ENCODE data around the gene IRX5.

The IRX5 gene

DNA sequence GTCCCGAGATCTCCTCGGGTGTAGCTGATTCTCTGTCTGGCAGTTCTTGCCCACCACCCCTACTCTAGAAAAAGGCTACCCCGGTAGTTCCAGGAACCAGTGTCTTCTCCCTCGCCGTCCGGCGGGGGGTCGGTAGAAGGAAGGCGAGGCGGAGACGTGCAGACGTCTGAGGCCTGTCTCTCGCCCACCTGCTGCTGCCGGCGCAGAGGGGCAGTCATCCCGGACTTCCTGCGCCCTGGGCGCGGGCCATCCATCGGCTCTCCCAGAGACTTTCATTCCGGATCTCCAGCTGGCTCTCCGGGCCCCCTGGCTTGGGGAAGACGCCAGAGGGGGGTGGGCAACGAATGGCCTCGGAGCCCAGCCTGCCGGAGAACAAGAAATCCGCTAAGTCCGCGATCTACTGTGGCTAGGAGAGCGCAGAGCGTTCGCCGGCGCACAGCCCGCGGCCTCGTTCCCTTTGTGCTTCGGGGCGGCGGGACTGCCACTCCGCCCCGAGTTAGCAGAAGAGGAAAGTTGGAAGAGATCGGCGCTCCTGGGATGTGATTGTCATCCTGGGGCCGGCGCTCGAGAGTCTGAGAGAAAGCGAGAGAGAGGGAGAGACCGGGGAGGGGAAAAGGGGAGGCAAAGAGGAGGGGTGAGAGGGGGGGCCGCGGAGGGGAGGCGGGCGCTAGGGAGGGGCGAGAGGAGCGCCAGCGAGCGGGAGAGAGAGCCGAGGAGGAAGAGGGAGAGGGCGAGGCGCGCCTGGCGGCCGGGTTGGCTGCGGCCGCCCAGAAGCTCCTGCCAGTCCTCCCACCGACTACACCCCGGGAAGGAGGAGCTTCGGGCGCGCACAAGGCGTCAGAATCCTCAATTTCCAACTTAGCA, at the start of gene IRX5:
TSS of gene IRX5 (plus strand) at position 861 of the 864 bp plus-strand sequence. CDS start 334 bp downstream, outside the sequence.
- peak; percentile 20 to 37 for DNase-seq

DNA sequence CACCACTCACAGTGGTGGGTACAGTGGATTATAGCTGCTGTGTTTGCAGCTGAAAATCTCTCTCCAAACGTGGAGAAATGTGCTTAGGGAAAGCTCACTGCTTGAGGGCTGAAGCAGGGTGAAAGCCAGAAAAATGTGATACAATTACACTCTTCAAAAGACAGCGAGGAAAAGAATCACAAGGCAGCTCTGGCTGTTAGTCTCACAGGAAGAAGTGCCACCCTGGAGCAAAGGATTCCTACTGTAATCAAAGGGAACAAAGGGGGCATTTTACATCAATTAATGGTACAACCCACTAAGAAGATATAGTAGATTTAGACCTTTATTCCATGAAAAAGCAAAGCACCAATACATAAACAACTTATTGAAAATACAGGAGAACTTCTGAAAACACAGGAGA, 48.1 kb upstream of the IRX5 start:
- DNase-seq: no peak

DNA sequence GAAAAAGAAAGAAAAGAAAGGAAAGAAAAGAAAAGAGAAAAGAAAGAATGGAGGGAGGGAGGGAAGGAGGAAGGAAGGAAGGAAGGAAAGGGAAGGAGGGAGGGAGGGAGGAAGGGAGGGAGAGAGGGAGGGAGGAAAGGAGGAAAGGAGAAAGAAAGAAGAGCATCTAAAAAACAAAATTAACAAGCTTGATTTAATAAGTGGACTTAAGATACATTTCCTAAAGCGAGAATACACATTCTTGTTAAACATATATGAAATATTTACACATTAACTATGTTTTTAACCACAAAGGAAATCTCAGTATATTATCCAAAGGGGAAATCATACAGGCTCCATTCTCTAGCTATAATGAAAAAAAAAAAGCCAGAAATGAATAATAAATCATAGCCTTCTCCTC, 47.3 kb upstream of the IRX5 start:
- DNase-seq: no peak

DNA sequence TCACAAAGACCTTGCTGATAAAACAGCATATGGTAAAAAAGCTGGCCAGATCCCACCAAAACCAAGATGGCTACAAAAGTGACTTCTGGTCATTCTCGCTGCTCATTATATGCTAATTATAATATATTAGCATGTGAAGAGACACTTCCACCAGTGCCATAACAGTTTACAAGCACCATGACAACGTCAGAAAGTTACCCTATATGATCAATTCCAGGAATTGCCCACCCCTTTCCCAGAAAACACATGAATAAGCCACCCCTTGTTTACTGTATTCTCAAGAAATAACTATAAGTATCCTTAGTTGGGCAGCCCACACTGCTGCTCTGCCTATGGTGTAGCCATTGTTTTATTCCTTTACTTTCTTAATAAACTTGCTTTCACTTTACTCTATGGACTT, 44.6 kb upstream of the IRX5 start:
- DNase-seq: no peak

DNA sequence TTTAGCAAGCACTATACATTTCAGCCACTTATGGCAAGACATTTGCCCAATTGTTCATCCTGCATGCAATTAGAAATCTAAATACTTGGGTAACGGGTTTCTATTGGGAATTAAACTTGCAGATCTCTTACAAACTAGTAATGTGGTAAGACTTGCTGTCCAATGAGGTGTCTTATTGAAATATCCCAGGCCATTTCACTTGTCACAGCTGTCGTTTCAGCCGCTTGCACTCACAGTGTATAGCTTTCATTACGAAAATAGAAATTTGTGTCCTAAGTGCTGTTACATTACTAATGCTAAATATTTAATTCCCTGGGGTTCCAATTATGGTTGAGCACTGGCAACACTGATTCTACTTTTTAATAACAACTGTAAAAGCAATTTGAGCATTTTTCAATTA, 40.3 kb upstream of the IRX5 start:
- no peak for DNase-seq

DNA sequence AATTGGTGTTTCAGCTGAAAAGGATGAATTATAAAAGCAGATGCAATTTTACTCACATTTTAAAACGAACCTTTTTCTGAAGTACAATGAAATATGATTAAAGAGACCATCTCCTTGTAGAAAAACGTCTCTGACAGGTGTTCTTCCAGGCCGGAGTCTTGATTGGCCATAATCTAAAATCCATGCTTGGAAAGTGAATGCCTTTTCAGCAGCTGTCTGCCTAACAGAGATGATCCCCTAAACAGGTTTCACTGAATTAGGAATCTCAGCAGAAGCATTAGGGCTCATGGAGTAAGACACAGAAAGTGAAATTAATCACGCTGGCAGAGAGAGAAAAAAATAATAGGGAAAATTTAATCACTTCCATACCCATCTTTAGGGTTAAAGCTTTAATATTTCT, 39.3 kb upstream of the IRX5 start:
- DNase-seq: no peak

DNA sequence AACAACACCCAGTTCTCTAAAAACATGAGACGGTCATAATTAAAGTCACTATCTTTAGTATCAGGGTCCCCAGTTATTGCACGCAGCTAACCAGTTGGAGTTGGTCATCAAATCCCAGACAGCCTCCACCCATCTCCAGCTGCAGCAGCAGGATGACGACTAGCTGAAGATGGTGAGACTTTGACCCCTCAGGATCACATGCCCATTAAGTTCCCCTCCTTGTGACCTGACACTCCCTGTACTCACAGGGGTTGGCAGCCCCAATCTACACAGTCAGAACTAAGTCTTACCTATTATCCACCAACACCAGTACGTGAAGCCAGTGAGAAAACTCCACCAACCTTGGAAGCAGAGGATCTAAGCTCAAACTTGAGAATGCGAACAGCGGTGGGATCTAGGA, 37.7 kb upstream of the IRX5 start:
- DNase-seq: no peak

DNA sequence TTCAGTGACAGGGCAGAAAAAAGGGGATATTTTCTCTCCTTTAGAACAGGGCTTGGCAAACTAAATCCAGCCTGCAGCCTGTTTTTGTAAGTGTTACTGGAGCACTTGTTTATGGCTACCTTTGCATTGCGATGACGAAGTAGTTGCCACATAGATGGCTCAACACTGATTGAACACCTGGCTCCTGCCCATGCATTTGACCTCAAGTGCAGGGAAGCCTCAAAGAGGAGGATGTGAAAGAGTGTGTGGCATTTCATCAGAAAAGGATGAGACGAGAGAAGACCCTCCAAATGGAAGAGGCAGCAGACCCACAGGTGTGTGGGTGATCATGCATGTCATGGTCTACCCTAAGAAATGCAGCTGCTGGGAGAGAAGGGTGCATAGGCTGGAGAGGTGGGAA, 32.7 kb upstream of the IRX5 start:
- no peak for DNase-seq

DNA sequence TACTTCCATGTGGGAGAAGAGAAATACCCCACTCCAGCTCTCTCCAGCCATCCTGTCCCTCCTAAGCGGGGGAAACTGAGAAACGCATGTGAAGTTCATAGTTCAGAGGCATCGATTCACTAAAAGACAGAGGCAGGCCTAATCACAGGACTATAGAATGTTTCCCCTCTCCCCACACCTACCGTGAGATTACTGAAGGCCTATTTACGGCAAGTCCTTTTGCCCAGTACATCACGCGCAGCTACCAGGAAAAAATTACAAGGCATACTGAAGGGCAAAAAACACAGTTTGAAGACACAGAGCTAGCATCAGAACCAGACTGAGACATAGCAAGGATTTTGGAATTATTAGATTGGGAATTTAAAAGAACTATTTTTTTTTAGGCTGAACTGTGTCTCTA, 29.1 kb upstream of the IRX5 start:
- no peak for DNase-seq

DNA sequence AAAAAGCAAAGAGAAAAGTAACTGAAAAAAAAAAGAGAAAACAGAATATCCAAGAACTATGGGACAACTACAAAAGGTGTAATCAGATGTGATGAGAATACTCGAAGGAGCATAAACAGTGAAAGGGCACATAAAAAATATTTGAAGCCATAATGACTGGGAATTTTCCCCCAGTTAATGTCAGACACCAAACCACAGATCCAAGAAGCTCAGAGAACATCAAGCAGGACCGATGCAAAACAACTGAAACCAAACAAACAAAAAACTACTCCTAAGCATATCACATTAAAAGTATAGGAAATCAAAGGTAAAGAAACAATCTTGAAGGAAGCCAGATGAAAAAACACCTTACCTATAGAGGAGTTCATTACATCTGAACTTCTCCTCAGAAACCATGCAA, 27.6 kb upstream of the IRX5 start:
- DNase-seq: no peak

DNA sequence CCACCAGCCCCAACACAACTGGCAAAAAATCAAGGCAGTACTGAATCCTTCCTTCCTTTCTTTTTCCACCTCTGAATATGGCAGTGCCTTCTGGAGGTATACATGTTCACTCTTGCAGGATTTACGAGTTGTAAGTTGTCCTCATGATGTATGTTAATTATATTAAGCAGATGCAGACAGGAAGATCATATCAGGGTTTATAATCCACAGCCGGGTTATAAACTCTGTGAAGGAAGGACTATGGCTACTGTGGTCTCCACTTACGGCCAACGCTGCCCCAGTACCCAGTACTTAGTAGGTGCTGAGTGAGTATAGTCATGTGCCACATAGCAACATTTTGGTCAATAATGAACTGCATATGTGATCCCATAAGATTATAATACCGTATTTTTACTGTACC, 19.6 kb upstream of the IRX5 start:
- DNase-seq: no peak

DNA sequence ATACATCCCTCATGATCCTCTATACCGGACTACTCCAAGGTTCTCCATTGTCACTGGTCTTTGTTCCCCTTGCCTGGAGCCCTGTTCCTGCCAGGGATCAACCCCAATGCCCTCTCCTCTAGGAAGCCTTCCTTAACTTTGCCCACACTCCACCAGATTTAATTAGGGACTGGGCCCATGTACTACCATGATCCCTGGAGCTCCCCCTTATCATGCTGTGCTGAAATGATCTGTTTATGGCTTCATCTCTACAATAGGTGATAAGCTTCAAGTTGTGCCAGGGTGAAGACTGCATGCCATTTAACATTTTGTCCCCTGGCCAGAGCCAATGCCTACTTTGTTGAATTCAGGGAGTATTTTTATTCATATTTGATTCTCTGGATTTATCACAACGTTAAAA, 17.9 kb upstream of the IRX5 start:
- no peak for DNase-seq

DNA sequence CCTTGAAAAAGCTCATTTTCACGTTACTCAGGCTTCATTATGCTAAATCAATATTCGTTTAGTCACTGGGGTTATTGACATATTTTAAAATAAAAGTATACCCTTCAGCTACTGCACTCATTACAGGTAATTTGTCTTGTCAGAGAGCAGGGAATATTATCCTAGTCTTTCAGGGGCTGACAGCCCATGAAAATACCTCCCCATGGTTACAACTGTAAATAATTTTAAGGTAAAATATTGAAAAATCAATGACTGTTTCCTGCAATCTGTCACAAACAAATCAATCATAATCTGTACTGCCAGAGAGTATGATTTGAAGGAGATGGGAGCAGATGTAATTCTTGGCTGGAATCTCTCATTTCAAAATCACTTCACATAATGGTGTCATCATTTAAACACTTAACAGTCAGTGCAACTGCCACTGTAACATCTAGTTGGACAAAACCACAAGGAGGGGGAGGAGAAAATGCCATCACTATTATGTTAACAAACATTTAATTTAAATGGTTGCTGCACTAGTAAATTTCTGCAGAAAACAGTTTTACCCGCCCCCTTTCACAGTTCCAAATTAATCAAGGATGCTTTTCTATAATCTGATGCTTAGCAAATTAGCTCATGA, 9.3 kb upstream of the IRX5 start:
- no peak for DNase-seq

DNA sequence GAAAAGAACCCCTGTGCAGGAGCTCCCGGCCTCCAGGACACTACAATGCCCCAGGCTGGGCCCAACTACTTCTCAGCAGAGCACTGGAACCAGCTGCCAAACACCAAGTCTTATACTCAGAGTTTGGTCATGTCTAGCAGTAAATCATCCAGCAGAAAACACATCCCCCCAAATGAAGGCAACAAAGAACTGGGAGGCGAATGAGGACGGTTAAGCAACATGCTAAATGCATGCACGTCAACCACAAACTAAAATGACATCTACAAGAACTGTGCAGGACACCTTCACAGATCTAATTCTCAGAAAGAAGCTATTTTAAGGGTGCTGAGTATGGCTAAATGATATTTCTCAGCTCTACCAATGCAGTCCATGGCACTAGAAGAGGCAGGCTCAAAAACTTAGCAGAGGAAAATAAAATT, 7.6 kb upstream of the IRX5 start:
- DNase-seq: no peak

DNA sequence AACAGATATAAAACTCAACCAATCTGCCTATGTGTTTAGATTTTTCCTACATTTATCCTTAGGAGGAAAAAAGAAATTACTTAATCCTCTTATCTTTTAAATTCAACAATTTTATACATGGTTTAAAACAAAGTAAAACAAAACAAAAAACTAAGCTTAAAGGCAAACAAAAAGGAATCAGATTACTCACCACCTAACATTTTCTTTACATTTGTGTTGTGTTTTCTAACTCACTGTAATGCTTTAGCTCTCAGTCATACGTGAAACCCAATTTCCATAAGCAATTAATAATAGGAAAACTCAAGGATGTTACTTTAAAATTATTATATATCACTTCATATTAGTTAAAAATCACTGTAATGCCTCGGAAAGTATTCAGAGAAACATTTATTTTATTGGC, 6.7 kb upstream of the IRX5 start:
- no peak for DNase-seq

DNA sequence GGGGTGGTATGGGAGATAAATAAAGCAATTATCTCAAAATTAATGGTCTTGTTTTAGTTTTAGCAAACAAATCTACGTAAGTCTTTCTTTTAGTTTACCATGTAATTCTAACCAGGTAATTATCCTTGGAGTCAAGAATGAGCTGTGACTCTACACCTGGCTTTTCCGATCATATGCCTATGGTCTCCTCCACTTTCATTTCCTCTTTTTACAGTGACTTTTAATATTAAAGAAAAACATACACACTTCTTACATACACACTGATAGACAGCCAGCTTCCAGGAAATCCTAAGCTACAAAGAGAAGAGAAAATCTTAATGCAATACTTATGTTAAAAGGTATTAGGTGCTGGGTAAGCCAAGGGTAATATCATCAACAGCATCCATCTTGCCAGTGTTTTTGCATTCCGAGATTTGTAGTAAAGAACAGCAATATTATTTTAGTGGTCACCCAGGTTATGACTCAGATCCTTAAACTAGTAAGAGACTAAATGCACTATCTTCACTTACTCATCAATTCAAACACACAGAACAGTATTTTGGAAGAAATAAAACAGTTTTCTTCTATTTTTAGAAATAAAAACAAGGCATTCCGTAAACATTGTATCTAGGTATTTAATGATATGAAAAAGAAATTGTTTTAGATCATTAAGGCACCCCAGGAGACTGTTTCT, 4.4 kb upstream of the IRX5 start:
- DNase-seq: no peak

DNA sequence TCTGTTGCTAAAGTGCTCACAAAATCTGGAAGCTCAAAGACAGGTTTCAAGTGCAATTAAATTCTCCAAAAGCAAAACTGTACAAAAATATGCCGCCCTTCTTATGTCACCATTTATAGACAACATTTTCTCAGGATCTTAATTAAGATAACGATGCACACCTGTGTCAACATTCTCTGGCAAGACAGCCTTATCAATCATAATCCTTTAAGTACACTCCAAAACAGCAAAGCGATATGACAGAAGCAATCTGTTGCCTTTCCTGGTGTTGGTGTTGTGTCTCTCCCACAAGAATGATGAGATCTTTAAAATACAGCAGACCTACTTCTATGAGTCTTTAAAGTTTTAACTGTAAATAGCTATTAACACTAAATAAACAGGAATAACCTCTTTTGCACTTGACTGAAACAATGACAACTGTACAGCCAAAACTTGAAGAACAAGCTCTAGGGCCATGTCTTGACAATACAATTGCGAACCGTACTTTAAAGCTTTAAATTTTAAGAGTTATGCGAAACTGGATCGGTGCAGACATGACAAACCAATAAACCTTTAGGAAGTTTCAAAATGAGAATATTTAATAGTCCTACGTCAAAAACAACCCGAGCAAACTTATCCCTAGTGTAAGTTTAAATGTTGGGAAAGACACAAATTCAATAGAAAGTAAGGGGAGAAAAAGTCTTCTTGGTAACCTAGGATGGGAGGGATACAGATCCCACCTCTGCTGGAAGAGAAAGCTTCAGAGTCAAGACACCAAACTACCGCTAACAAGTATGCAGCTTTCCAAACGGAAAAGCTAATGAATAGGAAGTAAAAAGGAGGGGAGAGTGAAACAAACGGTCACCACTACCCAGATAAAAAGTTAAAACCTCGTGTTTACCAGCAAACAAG, 3.3 kb upstream of the IRX5 start:
- no peak for DNase-seq

DNA sequence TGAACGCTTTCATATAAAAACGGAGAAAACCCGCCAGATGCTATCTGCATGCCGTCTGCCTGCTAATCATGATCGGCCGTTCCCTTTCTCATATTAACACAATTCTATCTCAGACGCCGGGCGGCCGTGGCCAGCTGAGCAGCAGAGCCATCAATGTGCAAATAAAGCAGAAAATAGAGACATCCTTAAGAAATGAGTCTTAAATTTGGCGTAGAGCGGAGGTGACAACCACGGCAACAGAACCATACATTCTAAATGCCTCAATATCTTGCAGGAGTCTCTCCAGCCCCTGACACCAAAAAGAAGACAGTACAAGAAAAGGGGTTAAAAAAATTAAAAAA, 2.7 kb upstream of the IRX5 start:
- DNase-seq: no peak

DNA sequence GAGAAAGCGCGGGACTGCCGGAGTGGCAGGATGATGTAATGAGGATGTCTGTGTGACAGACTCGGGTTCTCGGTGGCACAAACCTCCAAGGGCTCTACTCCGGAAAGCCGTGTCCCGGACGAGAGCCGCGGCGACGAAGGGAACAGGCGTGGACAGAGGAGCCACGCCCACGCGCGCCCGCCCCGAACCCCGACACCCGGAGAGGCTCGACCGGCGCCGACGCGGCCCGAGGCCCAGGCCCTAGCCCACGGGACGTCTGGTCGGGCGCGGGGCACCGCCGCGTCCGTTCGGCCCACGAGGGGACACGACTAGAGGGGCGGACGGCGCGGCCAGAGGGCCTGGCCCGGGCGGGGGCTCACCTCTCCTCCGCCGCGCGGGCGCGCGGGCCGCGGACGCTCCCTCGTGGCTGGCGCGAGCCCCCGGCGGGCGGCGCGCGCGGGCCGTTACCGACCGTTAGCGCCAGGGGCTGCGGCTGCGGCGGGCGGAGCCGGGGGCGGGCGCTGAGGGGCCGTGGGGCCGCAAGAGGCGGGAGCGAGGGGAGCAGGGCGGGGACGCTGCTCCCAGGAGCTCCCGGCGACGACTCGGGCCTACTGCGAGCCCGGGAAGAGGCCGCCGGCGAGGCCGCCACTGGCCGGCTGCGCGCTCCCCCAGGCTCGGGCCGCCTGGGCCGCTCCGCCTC, 2.1 kb upstream of the IRX5 start:
- peak; percentile 33 to 36 for DNase-seq

DNA sequence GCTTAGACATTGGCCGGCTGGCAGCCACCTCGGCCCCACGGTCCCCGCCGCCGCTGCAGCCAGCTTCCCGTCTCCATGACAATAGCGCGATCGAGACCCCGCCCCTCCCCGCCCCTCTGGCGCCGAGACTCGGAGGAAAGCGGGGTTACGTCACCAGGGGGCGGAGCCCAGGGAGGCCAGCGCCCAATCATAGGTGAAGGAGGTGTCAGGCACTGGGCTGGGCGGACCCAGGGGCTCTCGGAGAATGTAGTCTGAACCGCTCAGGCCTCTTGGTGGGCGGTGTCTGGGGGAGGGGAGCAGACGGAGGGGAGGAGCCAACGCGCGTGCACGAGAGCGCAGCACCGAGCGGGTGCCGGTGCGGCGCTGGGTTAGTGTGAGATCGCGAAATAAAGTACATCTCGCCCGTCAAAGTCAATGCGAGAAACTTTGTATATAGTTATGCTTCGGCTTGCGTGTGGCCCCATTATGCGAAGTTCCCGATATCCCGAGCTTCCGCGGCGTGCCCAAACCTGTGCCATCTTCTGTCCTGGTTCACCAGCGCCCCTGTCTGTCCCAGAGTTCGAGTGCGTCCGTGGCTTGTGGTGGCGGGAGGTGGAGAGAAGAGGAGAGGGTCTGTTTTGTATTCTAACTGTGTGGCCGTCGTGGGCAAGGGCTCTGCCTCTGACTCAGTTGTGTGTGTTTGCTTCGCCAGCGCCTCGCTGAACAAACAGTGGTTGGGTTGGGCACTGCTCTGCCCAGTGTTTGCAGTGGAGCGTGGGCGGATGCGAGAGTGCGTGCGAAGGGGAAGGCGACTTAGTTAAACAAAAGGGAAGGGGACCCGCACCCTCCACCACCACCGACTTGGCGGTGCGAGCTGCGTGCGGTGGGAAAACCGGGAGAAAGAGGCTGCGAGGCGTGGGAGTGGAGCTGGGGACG, 1.3 kb upstream of the IRX5 start:
- peak; percentile 94 for DNase-seq

DNA sequence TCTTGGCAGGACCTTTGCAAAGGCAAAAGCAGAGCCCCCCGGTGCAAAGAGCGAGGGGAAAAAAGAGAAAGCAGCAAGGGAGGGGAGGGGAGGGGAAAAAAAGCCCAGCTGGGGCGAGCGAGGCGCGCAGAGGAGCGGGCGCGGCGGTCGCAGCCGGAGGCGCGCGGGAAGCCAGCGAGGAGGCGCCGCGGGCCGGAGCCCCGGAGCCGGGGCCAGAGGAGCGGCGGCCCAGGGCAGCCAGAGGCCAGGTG, 129 bp downstream of the IRX5 start:
- DNase-seq: no peak

All from stimulated activated CD4-positive, alpha-beta T cell treated with anti-CD3 and anti-CD28 coated beads, Interleukin-4, amount 100 ng/mL, for 4 hours (primary cell).